Mesendoderm (in vitro differentiated cells): ENCODE data around the gene UQCRC2.

ENCODE experiments used
- DNase-seq: peaks from one replicate; pipeline ENCODE4 v3.0.0; 2013
- H2AK5ac ChIP-seq: 2 replicates; pipeline ENCODE4 v1.6.1; 2013; ENCODE audit warnings: low read length, inconsistent platforms
- H2BK120ac ChIP-seq: 2 replicates; pipeline ENCODE4 v1.6.1; 2013; ENCODE audit warnings: low read depth, mild to moderate bottlenecking, low read length, moderate library complexity, mixed read lengths
- H2BK15ac ChIP-seq: replicated peaks from 2 replicates; pipeline ENCODE4 v1.6.1; 2013; ENCODE audit warnings: low read depth, mild to moderate bottlenecking, moderate library complexity
- H2BK5ac ChIP-seq: 2 replicates; pipeline ENCODE4 v1.6.1; 2013; ENCODE audit warnings: low read length, inconsistent platforms
- H3K18ac ChIP-seq: 2 replicates; pipeline ENCODE4 v1.6.1; 2013; ENCODE audit warnings: mild to moderate bottlenecking, low read length, mixed read lengths
- H3K23ac ChIP-seq: one replicate; pipeline ENCODE4 v1.6.1; 2013; ENCODE audit warnings: low read length
- H3K27ac ChIP-seq: 2 replicates; pipeline ENCODE4 v1.5.1; 2013; ENCODE audit warnings: low read depth, mild to moderate bottlenecking, inconsistent platforms, low read length, moderate library complexity
- H3K27me3 ChIP-seq: 2 replicates; pipeline ENCODE4 v1.6.1; 2013; ENCODE audit warnings: low read length, control low read depth, mild to moderate bottlenecking, inconsistent platforms; ENCODE audit not compliant: insufficient read depth, poor library complexity
- H3K36me3 ChIP-seq: 2 replicates; pipeline ENCODE4 v1.6.1; 2013; ENCODE audit warnings: low read length, inconsistent platforms; ENCODE audit not compliant: control insufficient read depth, insufficient read depth
- H3K4ac ChIP-seq: one replicate; pipeline ENCODE4 v1.6.1; 2013; ENCODE audit warnings: low read depth, mild to moderate bottlenecking, low read length, moderate library complexity
- H3K4me1 ChIP-seq: 2 replicates; pipeline ENCODE4 v1.6.1; 2013; ENCODE audit warnings: low read depth, low read length, inconsistent platforms; ENCODE audit not compliant: control insufficient read depth
- H3K4me2 ChIP-seq: 2 replicates; pipeline ENCODE4 v1.6.1; 2013; ENCODE audit warnings: low read length
- H3K4me3 ChIP-seq: 2 replicates; pipeline ENCODE4 v1.5.1; 2013; ENCODE audit warnings: mild to moderate bottlenecking, low read length
- H3K56ac ChIP-seq: one replicate; pipeline ENCODE4 v1.6.1; 2013; ENCODE audit warnings: low read length
- H3K79me1 ChIP-seq: 2 replicates; pipeline ENCODE4 v1.6.1; 2013; ENCODE audit warnings: low read length, inconsistent platforms
- H3K79me2 ChIP-seq: 2 replicates; pipeline ENCODE4 v1.6.1; 2013; ENCODE audit warnings: mild to moderate bottlenecking, low read length; ENCODE audit not compliant: control insufficient read depth, insufficient read depth
- H3K9ac ChIP-seq: 2 replicates; pipeline ENCODE4 v1.6.1; 2013; ENCODE audit warnings: low read length, inconsistent platforms
- H4K5ac ChIP-seq: one replicate; pipeline ENCODE4 v1.6.1; 2013; ENCODE audit warnings: low read length
- H4K8ac ChIP-seq: one replicate; pipeline ENCODE4 v1.6.1; 2013; ENCODE audit warnings: low read depth, mild to moderate bottlenecking, control low read depth, low read length, moderate library complexity
- WGBS: extraction: QIAGEN DNeasy Blood & Tissue Kit; methylation state at CpG from one replicate; pipeline ENCODE4 v1.1.7; 2013; ENCODE audit warnings: low lambda C conversion rate, missing lambda C conversion rate; ENCODE audit not compliant: insufficient coverage; ENCODE audit errors: extremely low coverage; 5-methylcytosine and 5-hydroxymethylcytosine counted together

Gene UQCRC2

DNA sequence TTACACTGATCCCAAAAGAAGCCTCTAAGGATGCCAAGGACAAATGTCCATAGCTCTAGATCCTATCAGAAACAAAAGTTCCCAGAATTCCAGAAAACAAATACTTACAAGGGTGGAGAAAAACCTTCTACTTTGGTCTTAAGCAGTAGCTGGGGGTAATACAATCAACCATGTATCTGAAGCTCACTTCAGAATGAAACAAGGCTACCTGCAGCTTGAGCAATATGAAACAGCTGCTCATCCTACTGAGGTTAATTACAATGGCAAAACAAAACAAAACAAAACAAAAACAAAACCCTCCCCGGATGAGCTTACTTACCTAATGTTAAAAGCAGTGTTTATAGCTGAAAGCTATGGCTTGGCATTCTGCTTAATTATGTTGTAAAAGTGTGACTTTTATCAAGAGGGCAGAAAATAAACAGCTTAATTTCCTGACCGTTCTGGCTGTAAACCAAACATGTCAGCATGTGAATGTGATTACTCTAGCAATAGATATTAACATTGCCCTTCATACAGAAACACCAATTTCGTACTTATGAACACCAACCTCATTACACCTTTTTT is 37.3 kb downstream of the UQCRC2 start:
- Histone ChIP-seq H3K23ac (no peak overlapping the region), H3K56ac (no peak overlapping the region), H2BK120ac (no peak overlapping the region), H3K4me1 (no peaks in the 10 kb centered on the region), H3K4me3 (no peak overlapping the region), H3K4ac (no peak overlapping the region), H3K27ac (no peak overlapping the region), H2BK5ac (no peak overlapping the region), H2AK5ac (no peak overlapping the region), H3K79me1 (no peaks in the 10 kb centered on the region), H4K8ac (no peak overlapping the region), H4K5ac (no peak overlapping the region), H3K36me3 (no peaks in the 10 kb centered on the region), H3K4me2 (no peak overlapping the region), H3K79me2 (no peaks in the 10 kb centered on the region), H3K9ac (no peak overlapping the region), H3K27me3 (no peaks in the 10 kb centered on the region), H3K18ac (no peak overlapping the region), H2BK15ac (no peak overlapping the region)
- no CpG with 5 or more reads among the region's 3 CpGs for WGBS
- no peak for DNase-seq

DNA sequence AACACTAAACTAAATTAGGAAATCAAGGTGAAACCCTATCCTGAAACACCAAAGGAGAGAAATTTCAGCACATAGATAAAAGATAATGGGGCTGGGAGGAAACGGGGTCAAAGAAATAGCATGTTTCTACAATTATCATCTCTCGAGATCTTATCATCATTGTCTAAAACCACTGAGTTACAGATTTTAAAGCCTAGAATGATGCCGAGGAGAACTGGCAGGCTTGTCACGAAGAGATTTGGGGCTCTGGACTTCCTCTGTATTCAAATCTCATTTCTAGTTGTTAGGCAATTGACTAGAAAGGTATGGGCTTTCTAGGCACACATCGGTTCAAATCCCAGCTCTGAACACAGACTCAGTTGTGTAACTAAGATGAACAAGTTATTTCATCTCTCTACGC is 38.5 kb downstream of the UQCRC2 start:
- H4K5ac ChIP-seq = no peak overlapping the region
- WGBS = no CpG with 5 or more reads among the region's 6 CpGs

DNA sequence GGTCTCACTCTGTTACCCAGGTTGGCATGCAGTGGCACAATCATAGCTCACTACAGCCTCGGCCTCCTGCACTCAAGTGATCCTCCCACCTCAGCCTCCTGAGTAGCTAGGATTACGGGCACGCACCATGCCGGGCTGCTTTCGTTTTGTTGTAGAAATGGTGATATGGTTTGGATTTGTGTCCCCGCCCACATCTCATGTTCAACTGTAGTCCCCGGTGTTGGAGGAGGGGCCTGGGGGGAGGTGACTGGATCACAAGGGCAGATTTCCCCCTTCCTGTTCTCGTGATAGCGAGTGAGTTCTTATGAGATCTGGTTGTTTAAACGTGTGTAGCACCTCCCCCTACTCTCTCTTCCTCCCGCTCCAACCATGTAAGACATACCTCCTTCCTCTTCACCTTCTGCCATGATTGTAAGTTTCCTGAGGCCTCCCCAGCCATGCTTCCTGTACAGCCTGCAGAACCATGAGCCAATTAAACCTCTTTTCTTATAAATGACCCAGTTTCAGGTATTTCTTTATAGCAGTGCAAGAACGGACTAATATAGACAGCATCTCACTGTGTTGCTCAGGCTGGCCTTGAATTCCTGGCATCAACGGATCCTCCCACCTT is 41.8 kb downstream of the UQCRC2 start:
- Histone ChIP-seq H3K4me2 (no peak overlapping the region), H3K56ac (no peak overlapping the region), H3K27me3 (no peaks in the 10 kb centered on the region), H3K4me3 (no peak overlapping the region), H2BK15ac (no peak overlapping the region), H3K36me3 (no peaks in the 10 kb centered on the region), H3K79me1 (no peaks in the 10 kb centered on the region), H3K4me1 (no peaks in the 10 kb centered on the region), H3K23ac (no peak overlapping the region), H3K4ac (no peak overlapping the region), H2BK120ac (no peak overlapping the region), H3K18ac (no peak overlapping the region), H3K79me2 (no peaks in the 10 kb centered on the region), H2BK5ac (no peak overlapping the region), H3K9ac (no peak overlapping the region), H3K27ac (no peak overlapping the region), H4K5ac (no peak overlapping the region), H2AK5ac (no peak overlapping the region), H4K8ac (no peak overlapping the region)
- WGBS = no CpG with 5 or more reads among the region's 13 CpGs
- peak; percentile 36 for DNase-seq

More for the DNA sequence above, 38.5 kb downstream of the UQCRC2 start:
- DNase-seq = no peak
- H3K4me3 ChIP-seq = no peak overlapping the region
- no peak overlapping the region for H3K23ac ChIP-seq
- H3K79me2 ChIP-seq = no peaks in the 10 kb centered on the region
- H3K27me3 ChIP-seq = no peaks in the 10 kb centered on the region
- no peaks in the 10 kb centered on the region for H3K79me1 ChIP-seq
- no peak overlapping the region for H4K8ac ChIP-seq
- H2BK120ac ChIP-seq = no peak overlapping the region
- H2AK5ac ChIP-seq = no peak overlapping the region
- H3K18ac ChIP-seq = no peak overlapping the region
- no peak overlapping the region for H3K27ac ChIP-seq
- H3K9ac ChIP-seq = no peak overlapping the region
- no peak overlapping the region for H3K4me2 ChIP-seq
- no peak overlapping the region for H2BK5ac ChIP-seq
- no peak overlapping the region for H3K4ac ChIP-seq
- H2BK15ac ChIP-seq = no peak overlapping the region
- no peaks in the 10 kb centered on the region for H3K36me3 ChIP-seq
- H3K56ac ChIP-seq = no peak overlapping the region
- no peaks in the 10 kb centered on the region for H3K4me1 ChIP-seq

DNA sequence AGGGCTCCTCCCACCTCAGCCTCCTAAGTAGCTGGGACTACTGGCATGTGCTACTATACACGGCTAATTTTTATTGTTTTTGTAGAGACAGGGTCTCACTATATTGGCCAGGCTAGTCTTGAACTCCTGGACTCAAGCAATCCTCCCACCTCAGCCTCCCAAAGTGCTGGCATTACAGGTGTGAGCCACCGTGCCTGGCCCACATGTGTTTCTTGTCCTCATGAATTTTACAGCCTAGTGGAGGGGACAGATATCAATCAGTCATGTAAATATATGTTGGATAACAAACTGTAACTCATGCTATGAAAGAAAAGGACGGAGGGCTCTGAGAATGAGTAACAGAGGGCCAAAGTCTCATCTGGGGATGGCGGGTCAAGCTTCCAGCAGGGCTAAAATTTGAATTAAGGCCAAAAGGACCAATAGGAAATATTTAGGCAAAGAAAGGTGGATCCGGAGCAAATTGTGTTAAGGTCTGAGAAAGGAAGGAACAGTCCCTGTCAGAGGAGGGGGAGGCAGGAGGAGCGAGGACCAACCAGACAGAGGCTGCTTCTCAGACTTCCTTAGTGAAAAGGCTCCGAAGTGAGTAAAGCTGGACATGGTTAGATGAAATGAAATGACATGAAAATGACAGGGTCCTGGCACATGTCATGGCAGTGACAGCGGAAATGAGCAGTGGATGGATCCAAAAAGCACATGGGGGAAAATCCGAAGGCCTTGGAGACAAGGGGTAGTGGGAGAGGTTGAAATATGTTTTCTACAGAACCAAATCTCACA is 43.9 kb downstream of the UQCRC2 start:
- no peak overlapping the region for H2BK15ac ChIP-seq
- H3K79me1 ChIP-seq = no peaks in the 10 kb centered on the region
- no peak overlapping the region for H3K56ac ChIP-seq
- H3K27me3 ChIP-seq = no peaks in the 10 kb centered on the region
- no peak for DNase-seq
- H4K8ac ChIP-seq = no peak overlapping the region
- no peak overlapping the region for H2BK120ac ChIP-seq
- H3K23ac ChIP-seq = no peak overlapping the region
- no peaks in the 10 kb centered on the region for H3K79me2 ChIP-seq
- H4K5ac ChIP-seq = no peak overlapping the region
- no peak overlapping the region for H2AK5ac ChIP-seq
- no peak overlapping the region for H3K18ac ChIP-seq
- H2BK5ac ChIP-seq = no peak overlapping the region
- H3K4me1 ChIP-seq = no peaks in the 10 kb centered on the region
- H3K27ac ChIP-seq = no peak overlapping the region
- no peak overlapping the region for H3K9ac ChIP-seq
- no peaks in the 10 kb centered on the region for H3K36me3 ChIP-seq
- no peak overlapping the region for H3K4me3 ChIP-seq
- no CpG with 5 or more reads among the region's 9 CpGs for WGBS
- no peak overlapping the region for H3K4me2 ChIP-seq
- H3K4ac ChIP-seq = no peak overlapping the region

DNA sequence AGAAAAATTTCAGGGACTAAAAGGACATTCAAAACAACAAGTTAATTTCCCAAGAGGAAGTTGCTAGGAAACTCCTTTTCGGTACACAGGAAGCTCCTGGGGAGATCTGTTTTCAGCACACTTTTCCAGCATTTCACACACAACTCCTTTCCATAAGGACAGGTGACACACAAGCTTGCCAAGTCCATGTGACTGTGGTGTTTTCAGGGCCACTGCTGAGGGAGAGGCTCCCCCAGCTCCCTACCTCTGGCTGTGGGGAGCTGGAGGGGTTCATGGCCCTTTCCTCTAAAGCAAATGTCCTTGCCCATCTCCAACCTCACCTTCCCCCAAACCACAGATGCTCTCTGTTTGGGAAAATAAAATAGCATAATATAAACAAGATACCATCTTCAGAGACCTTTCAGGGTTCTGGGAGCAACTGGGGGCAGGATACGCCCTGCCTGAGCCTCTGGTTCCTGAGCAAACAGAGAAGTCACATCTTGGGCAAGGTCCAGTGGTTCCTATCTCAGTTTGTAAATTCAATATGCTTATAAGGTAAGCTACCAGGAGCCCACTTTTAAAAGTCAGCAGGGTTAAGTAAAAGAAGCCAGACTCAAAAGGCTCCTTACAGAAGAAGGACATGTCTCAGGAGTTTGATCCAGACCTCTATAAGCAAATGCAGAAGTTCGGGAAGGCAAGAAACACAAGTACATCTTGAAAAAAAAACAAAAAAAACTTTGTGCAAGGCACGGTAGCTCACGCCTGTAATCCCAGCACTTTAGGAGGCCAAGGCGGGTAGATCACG is 44.7 kb downstream of the UQCRC2 start:
- Histone ChIP-seq H3K4me1 (no peaks in the 10 kb centered on the region), H3K36me3 (no peaks in the 10 kb centered on the region), H3K27me3 (no peaks in the 10 kb centered on the region), H3K18ac (no peak overlapping the region), H2BK5ac (no peak overlapping the region), H3K79me2 (no peaks in the 10 kb centered on the region), H2AK5ac (no peak overlapping the region), H4K8ac (no peak overlapping the region), H4K5ac (no peak overlapping the region), H3K79me1 (no peaks in the 10 kb centered on the region), H3K4ac (no peak overlapping the region), H3K27ac (no peak overlapping the region), H2BK120ac (no peak overlapping the region), H3K23ac (no peak overlapping the region), H3K9ac (no peak overlapping the region), H3K4me3 (no peak overlapping the region), H3K4me2 (no peak overlapping the region), H2BK15ac (no peak overlapping the region), H3K56ac (no peak overlapping the region)
- DNase-seq = no peak
- WGBS = no CpG with 5 or more reads among the region's 7 CpGs
